Measurements from ENCODE around the gene GRM1.

The GRM1 gene

DNA sequence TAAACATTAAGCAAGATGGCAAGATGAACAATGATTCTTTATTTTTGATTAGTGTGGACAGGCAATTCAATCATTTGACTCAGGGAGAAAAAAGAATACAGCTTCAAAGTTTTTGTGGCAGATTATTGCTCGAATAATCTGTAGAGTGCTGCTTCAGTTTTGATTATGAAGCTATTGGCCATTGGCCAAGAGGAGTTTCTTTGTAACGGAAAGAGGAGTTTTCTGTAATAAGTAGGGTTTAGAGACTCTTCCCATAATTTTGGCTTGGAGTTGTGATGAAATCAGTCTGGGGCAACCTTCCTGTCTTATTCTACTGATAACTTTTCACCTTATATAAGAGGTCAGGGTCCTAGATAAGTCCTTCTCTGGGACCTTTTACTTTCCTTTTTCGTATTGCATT, 258.1 kb downstream of the GRM1 start:
- TF ChIP-seq, protein P1, sequence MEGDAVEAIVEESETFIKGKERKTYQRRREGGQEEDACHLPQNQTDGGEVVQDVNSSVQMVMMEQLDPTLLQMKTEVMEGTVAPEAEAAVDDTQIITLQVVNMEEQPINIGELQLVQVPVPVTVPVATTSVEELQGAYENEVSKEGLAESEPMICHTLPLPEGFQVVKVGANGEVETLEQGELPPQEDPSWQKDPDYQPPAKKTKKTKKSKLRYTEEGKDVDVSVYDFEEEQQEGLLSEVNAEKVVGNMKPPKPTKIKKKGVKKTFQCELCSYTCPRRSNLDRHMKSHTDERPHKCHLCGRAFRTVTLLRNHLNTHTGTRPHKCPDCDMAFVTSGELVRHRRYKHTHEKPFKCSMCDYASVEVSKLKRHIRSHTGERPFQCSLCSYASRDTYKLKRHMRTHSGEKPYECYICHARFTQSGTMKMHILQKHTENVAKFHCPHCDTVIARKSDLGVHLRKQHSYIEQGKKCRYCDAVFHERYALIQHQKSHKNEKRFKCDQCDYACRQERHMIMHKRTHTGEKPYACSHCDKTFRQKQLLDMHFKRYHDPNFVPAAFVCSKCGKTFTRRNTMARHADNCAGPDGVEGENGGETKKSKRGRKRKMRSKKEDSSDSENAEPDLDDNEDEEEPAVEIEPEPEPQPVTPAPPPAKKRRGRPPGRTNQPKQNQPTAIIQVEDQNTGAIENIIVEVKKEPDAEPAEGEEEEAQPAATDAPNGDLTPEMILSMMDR (IDR thresholded peaks at IDR 0.05; ENCODE audit: low read depth, low read length, missing control alignments): no peak
- no peak for DNase-seq (ENCODE audit: low read depth)
- H3K4me3 ChIP-seq (ENCODE audit: low read depth, low read length): no peak overlapping the region

DNA sequence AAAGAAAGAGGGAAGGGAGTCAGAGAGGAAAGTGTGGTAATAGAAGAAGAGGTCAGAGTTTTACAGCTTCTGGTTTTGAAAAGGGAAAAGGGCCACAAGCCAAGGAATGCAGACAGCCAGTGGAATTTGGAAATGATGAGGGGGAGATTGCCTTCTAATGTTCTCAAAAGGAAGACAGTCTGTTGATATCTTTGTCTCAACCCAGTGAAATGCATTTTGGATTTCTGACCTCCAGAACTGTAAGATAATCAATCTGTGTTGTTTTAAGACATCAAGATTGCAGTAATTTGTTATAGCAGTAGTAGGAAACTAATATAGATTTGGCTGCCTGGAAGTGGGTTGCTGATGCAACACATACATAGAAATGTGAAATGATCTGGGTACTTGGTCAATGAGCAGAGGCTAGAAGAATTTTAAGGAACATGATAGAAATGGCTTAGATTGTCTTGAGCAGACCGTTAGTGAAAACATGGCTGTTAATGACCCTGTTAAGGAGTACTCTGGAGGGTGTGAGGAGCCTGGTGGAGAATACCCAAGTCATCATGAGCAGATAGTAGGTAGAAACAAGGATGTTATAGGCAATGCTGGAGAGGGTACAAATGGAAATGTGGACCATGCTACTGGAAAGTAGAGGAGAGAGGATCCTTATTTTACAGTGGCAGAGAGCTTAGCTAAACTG, 259.0 kb downstream of the GRM1 start:
- TF ChIP-seq, protein P1 (IDR thresholded peaks at IDR 0.05; ENCODE audit: low read depth, low read length, missing control alignments): no peak
- H3K4me3 ChIP-seq (ENCODE audit: low read depth, low read length): no peak overlapping the region
- DNase-seq (ENCODE audit: low read depth): no peak

DNA sequence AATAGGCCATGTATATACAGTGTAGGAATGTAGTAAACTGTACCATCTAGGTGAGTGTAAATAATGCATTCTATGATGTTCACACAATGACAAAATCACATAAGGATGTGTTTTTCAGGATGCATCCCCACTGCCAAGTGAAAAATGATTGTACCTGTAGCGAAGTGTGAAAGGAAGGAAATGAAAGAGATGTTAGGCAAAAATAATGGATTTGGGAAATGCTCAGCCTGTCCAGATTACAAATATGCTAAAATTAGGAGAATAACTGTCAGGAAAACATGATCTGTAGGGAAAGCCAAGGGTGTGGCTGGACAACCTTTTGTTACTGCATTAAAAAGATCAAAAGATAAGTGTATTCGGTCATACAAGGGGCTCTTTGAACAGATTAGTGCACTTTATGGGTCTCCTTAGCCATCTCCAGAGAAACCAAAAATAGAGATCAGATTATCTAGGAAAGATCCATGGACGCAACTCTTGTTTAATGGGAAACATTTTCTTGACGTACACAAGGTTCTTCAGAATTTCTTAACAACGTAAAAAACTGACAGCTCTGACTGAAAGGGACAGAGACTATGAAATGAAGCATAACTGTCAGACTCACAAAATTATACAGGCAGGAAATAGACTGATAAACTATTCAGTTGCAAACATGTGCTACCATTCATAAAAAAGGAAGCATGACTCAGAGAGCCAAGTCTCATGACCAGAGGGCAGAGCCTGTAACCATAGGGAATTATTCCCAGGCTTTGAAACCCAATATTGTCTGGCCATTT, 261.1 kb downstream of the GRM1 start:
- DNase-seq (ENCODE audit: low read depth): no peak
- no peak overlapping the region for H3K4me3 ChIP-seq (ENCODE audit: low read depth, low read length)
- TF ChIP-seq, protein P1 (IDR thresholded peaks at IDR 0.05; ENCODE audit: low read depth, low read length, missing control alignments): no peak

DNA sequence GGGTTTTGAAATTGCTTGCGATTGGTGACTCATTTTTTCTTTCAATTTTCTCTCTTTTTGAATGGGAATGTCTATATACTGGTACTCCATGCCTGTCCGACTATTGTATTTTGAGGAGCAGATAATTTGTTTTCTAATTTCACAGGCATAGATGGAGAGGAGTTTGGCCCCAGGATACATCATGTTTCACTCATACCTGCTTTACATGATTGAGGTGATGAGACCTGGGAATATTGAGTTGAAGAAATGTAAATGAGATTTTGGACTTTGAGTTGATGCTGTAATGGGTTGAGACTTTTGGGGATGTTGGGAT, 261.7 kb downstream of the GRM1 start:
- H3K4me3 ChIP-seq (ENCODE audit: low read depth, low read length): no peak overlapping the region
- TF ChIP-seq, protein P1 (IDR thresholded peaks at IDR 0.05; ENCODE audit: low read depth, low read length, missing control alignments): no peak
- no peak for DNase-seq (ENCODE audit: low read depth)

DNA sequence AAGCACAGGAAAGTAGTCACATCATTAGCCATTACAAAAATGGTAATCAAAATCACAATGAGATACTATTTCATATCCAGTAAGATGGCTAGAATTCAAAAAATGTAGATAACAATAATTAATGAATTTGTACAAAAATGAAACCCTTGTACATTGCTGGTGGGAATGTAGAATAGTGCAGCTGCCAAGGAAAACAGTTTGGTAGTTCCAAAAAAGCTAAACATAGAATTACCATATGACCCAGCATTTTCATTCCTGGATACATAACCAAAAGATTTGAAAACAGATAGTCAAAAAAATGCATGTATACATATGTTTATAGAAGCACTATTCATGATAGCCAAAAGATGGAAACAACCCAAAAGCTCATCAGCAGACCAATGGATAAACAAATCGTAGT, 263.6 kb downstream of the GRM1 start:
- DNase-seq (ENCODE audit: low read depth): no peak
- H3K4me3 ChIP-seq (ENCODE audit: low read depth, low read length): no peak overlapping the region
- TF ChIP-seq, protein P1 (IDR thresholded peaks at IDR 0.05; ENCODE audit: low read depth, low read length, missing control alignments): no peak

DNA sequence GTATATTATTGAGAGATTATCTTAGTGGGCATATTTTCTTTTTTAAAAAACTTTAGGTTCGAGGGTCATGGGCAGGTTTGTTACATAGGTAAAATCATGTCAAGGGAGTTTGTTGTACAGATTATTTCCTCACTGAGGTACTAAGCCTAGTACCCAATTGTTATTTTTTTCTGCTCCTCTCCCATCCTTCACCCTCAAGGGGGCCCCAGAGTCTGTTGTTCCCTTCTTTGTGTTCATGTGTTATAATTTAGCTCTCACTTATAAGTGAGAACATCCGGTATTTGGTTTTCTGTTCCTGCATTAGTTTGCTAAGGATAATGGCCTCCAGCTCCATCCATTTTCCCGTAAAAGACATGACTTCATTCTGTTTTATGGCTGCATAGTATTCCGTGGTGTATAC, 266.8 kb downstream of the GRM1 start:
- TF ChIP-seq, protein P1 (IDR thresholded peaks at IDR 0.05; ENCODE audit: low read depth, low read length, missing control alignments): no peak
- no peak overlapping the region for H3K4me3 ChIP-seq (ENCODE audit: low read depth, low read length)
- no peak for DNase-seq (ENCODE audit: low read depth)

DNA sequence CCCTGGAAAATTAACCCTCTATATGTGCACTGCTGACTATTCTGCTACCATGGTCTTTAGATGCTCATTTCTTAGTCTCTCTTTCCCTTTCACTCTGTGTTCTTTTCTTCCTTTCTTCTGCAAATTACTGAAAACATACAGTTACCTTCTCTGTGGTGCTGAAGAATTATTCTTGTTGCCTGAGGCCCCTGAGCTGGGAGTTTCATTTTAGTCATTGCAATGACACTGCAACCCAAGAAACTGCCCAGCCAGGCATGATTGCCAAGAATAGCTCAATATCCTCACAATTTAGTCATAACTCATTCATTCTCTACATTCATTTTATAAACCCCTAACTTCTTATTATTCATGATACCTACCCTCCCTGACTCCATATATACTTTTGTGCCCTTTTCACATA, 269.0 kb downstream of the GRM1 start:
- TF ChIP-seq, protein P1 (IDR thresholded peaks at IDR 0.05; ENCODE audit: low read depth, low read length, missing control alignments): no peak
- DNase-seq (ENCODE audit: low read depth): no peak
- H3K4me3 ChIP-seq (ENCODE audit: low read depth, low read length): no peak overlapping the region

Measured in GM12864 (cell line).